CD4-positive, alpha-beta T cell treated with Interleukin-6 for 4 hours (primary cell): ENCODE results near the gene C1orf146.
"Not testable (repeated sequence)": the region's sequence is repeated elsewhere in the genome, so short reads cannot be mapped to it uniquely, and the experiment has no call there.

Experiments
- DNase-seq: peaks from one replicate; pipeline ENCODE4 v3.0.0-alpha.2; 2020; ENCODE audit warnings: mixed read lengths

C1orf146 gene

GRCh38 chr1:92276082-92276481, 58.4 kb downstream of the C1orf146 start:
- DNase-seq, result no peak

GRCh38 chr1:92277105-92277723, 59.5 kb downstream of the C1orf146 start:
- no peak for DNase-seq

GRCh38 chr1:92279781-92280180, 62.1 kb downstream of the C1orf146 start:
- not testable (repeated sequence) for DNase-seq

GRCh38 chr1:92281411-92281810, 63.7 kb downstream of the C1orf146 start:
- not testable (repeated sequence) for DNase-seq

- DNase-seq, result peak; percentile 7
Measured at GRCh38 chr1:92291372-92291999, 73.8 kb downstream of the C1orf146 start.
